RPMI8226 (cell line): Measurements from ENCODE around the gene TFB1M.
A peak's percentile ranks its signal among the peaks of the same experiment; 100 is the strongest.
"Not testable (repeated sequence)": the region's sequence is repeated elsewhere in the genome, so short reads cannot be mapped to it uniquely, and the experiment has no call there.

Source experiments
- DNase-seq: peaks from one replicate; pipeline ENCODE4 v3.0.0-alpha.2; 2015

Gene TFB1M

DNA sequence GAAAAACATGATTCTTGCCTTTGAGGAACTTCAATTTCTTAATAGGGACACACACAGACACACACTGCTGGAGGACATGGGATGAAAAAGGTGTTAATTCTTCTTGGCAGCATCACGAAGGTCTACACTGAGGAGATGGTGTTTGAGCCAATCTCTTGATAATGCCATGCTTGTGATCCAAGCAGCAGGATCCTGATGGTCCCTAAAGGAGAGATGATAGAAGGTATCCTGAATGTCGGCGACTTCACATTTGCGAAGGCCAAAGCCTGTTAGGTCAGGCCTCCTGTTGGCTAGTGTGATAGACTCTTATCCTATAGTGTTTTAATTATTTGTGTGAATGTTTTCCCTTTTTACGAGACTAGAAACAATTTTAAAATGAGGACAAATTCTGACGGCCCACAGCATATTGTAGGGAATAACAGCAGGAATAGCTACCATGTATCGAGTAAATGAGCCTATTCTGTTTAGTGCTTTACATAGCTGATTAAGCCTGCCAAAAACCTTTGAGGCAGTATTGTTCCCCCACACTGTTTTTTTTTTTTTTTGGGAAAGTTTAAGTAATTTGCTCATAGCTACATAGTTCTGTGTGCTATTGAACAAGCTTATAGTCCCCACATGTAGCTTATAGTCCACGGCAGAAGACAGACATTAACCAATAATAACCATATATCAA lies 15.3 kb upstream of the TFB1M start:
- DNase-seq, result no peak

DNA sequence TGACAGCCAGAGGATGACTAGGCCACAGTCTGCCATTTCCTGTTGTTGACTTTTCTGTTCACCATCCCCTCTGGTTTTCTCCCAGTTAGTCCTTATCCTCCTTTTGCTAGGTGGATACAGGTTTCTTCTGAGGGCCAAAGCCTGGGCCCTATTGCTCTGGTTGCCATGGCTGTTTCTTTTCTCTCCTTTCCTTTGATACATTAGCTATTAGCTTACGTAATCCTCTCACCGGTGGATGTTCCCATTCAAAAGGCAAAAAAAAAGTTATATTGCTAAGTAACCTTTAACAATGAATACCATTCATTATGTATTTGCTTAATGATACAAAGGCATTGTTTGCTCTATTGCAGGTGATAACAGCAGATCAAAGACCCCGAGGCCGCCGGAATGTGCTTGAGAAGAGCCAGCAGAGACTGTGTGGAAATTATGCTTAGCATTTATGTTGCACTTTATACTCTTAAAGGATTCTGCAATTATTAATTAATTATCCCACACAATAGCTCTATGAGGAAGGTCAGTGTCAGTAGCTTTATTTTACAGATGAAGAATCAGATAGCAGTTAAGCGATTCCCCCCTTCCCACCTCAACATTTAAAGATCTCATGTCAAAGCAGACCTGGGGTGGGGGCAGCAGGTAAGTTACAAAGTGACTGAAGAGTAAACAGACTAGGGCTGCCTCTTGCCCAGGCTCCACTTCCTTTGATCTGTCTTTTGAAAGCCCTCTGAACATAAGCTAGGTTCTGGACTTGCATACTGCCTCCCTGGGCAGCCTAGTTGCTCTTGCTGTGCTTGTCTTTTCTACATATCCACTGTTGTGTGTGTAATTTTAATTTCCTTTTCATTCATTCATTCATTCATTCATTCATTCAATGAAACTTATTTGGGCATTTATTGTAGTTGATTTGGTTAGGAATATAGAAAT lies 14.5 kb upstream of the TFB1M start:
- no peak for DNase-seq

DNA sequence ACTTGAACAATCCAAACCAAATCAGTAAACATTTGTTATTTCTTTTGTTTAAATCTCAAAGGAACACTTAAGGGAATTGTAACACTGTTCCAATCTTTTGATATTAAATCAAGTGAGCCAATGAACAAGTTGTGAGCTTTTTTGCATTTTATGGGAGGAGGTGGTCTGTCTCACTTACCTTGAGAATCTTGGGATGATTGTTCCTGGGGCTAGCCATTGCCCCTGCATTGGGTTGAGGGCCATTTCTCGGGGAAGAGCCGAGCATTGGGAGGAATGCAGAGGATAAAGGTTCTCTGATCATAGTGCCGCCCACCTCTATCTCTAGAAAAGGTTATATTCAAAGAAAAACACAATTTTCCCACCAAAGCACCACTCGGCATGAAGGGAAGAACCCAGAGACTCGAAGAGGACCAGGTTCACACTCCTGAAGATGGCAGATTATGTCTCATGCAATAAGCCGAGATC lies 13.8 kb upstream of the TFB1M start:
- DNase-seq, result no peak

DNA sequence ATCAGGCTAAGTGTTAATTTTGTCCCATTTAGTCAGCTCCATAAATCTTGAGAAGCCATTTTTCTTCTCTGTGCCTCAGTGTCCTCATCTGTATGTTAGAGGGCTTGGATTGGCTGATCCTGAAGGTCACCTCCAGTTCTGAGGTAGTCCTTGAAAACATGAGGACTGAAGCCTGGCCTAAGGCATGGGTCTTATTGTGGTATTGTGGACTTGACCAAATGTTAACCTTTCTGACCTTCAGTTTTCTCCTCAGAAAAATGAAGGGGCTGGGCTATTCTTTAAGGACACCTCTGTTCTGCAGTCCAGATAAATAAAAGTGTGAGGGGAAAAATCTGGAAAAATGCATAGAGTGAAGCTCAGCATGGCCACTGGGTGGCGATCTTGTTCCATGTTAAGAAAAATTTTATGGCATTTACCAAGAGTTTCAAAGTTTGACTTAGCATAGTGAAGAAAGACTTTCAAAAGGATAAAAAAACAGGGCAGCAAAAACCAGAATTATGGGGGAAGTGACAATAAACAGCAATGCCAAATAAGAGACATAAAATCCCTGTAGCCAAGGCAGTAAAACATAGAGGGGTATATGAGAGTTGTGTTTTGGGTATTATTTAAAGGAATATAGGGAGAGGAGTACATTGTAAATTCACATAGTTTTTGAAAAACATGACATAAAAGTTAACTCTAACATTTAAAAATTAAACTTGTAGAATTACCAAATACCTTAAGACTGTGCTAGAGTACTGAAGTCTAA lies 13.2 kb upstream of the TFB1M start:
- peak; percentile 60 for DNase-seq

DNA sequence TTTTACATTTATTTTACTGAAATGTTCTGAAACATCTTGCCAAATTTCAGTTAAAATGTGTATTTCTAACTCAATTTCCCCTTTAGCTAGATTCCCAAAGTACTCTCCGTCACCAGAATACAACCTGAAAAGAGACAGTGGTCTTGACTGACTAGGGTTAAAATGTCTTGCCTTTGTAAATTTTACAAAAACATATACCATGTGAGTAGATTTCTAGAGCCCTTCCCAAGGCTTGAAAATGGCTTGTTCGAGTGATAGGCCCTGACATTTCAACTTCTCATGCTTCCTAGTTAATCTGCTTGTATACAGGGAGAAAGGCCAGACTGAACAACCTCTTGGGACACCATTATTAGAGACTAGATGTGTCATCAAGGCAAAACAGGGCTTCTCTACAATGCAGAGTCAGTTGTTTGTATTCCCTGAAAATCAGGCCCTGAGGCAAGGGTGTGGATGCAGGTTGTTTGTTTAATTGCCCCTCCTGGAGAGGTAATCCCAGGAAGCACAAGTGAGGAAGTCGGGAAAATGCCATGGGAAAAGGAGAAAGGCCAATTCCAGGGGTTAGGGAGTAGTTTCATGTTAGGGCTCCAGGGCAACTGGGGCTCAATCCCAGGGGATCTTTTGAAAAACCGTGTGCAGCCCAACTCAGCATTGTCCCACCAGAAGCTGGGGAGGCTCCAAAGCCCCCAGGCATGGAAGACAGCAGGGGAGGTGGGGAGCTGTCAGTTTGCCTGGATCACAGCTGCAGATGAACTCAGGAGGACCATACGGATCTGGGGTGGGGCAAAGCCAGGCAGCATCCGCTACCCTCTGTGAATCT lies 11.6 kb upstream of the TFB1M start:
- no peak for DNase-seq

DNA sequence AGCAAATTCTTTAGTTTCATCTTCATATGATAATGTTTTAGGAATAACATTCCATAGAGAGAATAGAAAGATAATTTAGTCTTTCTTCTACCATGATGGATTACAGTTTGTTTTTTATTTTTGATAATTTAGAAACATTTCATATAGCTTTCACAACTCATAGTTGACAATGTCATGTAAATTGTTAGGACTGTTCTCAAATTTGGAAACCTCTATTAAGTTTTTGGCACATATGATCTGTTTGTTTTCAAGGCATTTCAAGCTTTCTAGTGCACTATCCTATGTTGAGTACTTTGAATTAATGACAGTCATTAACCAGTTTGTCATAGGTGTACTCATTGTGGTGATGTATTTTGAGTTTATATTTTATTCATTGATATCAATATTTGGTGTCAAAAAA lies 10.7 kb upstream of the TFB1M start:
- no peak for DNase-seq

DNA sequence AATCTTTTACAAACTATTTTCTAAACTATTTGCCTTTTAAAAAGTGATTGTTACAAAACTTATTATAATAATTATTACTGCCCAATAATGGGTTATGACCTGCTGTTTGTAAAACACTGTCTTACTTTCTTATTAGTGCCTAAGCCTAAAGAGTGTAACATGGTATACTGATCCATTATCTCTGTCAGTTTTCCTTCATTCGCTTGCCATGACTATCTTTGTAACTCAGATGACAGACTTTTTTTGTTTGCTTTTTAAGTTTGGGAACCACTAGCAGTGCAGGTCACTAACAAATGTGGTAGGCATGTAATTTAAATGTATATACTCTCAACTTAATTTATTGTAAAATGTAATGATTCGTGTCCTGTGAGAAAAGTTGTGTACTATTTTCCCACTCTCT lies 9.9 kb upstream of the TFB1M start:
- DNase-seq, result no peak

DNA sequence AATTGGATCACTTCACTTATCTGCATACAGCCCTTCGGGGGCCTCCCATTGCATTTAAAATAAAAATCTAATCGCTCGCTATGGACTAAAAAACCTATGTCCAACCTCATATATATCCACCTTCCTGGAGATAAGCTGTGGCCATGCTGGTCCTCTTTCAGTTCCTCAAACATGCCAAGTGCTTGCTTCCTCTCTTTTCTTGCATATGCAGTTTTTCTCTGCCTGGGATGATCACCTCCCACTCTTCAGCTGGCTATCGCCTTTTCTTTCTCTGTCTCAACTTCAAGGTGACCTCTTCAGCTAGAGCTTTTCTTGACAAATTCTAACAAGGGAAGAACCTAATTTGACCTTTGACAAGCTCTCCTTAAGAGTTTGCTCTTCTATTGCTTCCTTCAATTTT lies 5.6 kb upstream of the TFB1M start:
- DNase-seq, result peak; percentile 77

DNA sequence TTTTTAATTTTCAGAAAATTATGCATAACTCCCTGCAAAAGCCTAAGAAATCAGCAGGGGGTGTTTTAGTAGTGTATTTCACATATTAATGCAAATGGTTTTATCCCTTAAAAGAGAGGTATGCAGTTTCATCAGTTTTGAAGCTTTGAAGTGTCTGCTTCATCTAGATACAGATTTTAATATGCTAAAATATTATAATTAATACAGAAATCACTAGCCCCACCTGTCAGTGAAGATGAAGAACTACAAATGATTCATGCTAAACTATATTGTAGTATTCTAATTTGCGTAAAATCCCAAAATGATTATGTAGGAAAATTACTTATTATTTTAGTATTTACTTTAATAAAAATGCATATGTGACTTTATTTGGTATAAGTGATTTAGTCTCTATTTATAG lies 2.9 kb upstream of the TFB1M start:
- DNase-seq, result no peak

DNA sequence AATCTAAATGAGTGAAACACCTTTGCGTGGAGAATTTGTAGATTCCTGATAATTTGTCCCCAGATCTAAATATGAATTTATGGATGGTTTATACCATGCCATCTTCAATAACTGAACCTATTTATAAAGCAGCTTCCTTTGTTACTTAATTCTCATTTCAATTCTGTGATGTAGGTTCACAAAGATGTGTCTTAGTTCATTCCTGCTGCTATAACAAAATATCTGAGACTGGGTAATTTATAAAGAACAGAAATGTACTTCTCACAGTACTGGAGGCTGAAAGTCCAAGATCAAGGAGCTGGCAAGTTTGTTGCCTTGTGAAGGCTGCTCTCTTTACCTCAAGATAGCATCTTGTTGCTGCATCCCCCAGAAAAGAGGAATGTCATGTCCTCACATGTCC lies 2.1 kb upstream of the TFB1M start:
- no peak for DNase-seq

DNA sequence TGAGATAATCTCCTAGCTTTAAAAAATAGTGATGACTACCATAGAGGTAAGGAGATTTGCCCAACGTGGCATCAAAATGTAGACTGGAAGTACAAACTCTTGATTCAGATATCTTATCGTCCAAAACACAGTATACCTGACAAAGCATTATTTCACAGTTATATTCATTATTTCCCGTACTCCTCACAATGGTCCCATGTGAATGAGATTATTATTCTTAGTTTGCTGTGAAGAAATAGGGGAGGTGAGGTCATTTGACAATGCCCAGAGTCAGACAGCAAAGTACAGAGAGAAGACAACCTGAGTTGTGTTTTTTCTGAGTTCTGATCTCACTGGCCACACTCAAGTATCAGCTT lies 1.2 kb upstream of the TFB1M start:
- DNase-seq, result no peak

DNA sequence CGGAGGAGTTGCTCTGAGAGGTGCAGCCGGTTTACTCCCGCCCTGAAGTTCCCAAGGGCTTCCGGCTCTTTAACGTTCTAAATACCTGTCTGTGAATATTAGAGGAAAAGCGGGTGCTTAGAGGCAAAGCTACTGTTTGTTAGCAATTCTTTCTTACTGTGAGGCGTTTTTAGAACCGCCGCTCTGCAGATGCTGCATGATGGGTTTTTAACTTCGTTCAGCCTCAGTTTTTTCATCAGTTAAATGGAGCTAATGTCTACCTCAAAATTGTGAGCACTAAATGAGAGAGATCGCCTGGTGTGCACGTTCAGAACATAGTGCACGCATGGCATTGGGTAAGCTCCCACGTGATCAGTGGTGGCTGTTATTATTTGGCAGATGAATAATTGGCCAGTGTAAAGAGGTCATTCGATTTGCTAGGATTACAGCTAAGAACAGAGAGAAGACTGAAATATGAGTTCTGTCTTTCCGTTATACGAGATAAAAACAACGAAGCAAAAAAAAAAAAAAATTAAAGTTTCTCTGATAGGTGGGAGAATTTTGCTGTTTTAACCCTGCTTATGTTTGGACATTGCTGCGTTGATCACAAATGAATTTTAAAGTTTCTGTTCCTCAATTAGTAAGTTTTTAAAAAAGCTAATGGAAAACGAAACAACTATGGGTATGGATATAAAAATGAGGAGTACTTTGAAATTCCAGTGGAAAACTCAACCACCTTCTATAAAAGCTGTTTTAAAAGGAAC lies 660 bp upstream of the TFB1M start:
- DNase-seq, result peak; percentile 84

DNA sequence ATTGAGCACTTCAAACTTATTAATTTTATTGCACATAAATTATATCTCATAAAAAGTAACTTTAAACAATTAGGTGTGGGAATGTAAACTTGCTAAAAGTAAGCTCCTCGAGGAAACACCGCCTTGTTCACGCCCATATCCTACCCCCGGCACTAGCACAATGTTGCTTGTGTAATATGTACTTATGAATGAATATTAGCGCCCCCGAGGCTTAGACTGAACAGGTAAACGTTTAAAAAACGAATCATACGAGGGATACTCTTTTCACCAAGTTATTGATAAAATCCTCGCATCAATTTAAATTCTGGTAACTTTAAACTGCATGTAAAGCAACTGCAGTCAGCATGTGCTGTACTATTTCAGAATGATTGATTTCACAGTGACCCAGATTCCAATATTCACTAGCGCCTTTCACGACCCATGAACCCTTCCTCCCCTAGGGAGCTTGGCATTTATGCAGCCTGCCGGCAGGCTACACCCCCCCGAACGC lies 637 bp downstream of the TFB1M start:
- peak; percentile 56 for DNase-seq

DNA sequence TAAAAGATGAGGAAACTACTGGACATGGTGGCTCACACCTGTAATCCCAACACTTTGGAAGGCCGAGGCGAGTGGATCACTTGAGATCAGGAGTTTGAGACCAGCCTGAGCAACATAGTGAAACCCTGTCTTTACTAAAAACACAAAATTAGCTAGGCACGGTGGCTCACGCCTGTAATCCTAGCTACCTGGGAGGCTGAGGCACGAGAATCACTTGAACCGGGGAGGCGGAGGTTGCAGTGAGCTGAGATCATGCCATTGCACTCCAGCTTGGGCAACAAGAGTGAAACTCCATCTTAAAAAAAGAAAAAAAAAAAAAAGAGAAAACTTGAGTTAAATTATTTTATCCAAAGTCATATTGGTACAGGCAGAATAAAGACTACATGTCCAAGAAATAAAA lies 1.3 kb downstream of the TFB1M start:
- DNase-seq, result not testable (repeated sequence)

DNA sequence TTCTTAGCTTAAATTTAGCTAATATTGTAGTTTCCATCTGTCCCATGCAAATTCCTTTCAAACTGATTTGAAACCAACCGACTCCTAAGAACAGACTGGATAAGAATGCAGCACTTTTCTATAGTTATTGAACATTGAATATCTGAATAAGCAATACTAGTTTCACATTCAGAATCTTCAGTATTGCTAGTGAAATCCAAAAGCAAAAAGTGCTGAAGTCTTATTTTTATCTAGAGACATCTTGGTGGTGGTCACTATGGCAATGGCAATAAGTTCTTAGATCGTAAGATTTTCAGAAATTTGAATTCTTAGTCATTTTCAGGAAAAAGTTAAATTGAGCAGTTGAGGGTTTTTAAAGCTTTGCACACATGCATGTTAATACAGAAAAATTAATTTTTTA lies 2.7 kb downstream of the TFB1M start:
- no peak for DNase-seq

DNA sequence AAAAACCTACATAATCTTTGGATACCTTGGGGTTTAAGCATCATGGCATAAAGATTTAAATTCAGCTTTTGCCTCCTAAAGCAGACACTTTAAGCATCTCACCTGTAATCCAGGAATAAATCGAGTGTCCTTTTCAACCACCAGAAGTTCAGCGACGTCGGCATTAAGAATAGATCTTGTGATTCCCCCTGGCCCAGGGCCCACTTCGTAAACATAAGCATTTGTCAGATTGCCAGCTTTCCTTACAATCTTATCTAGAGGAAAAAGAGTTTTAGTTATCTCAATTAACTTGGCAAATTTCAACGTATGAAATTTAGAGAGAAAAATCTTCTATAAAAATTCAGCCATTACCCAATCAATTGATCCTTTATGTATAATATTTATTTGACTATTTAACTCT lies 3.2 kb downstream of the TFB1M start:
- DNase-seq, result no peak

DNA sequence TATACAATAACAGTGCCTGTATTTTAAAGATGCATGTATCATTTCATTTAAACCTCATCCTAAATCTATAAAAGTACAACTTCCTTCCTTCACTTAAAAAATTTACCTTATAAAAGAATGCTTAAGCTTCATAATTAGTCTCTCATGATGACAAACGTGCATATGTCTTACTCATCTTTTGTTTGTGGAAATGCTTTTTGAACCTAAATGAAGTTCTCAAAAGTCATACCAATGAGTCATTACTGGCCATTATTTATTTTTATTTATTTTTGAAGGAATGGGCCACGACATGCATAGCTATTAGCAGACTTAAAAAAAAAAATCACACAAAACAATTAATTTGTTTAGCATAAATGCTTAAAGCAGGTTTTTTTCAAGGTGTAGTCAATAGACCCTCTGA lies 3.7 kb downstream of the TFB1M start:
- DNase-seq, result no peak

DNA sequence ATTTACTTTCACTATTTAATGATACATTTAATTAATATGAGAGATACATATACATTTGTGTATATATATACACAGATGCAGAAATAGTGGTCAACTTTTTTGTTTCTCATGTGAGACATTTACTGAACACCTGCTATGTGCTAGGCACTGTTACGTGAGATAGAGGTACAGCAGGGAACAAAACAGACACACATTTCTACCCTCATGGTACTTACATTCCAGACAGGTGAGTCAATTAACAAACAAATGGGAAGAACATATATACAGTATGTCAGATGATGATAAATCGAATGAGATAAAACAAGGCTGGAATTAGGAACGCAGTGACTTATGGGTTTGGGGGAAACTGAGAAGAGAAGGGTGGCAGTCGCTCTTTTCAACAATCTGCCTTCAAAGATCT lies 5.1 kb downstream of the TFB1M start:
- DNase-seq, result no peak

DNA sequence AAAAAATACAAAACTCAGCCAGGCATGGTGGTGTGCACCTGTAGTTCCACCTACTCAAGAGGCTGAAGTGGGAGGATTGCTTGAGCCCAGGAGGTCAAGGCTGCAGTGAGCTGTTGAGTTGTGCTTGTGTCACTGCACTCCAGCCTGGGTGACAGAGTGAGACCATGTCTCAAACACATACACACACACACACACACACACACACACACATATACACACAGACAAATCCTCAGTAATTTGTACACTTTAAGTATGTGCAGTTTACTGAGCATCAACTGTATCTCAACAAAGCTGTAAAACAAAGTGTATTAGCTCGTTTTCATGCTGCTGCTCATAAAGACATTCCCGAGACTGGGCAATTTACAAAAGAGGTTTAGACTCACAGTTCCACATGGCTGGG lies 7.3 kb downstream of the TFB1M start:
- no peak for DNase-seq

DNA sequence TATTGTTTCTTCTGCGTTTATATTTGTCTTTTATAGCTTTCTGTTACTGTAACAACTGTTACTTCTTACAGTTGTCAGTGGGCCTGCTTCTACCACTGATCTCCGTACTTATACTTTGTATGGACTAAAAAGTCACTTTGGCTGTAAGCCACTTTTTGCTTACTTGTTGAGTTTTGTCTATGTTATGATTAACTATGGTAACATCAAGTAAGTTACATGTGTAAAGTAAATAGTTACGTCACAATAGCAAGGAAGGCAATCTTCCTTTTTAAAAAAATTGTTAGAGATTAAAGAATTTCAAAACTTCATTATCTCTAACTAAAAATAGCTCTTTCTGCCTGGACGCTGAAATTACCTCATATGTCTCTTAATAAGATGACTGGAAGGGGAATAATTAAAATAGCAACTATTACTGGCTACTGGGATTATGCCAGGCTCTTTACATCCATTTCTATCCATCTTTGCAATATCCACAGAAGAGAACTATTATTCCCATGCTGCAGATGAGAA lies 10.9 kb downstream of the TFB1M start:
- no peak for DNase-seq

DNA sequence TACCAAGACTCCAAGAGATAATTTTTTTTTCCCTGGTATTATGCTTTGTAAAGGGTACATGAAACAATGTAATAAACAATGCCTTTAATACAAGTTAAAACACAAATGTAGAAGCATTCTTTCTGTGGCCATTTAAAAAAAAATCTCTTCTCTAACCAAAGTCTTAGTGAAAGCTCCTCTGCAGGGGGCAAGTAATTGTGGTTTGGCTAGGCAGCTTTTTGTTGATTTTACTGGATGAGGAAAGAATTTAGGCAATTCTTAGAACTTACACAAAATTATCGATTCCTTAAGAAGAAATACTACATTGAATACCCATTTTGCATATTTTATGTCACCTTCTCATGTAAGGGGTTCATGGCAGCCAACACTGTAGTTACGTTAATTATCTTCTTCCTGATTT lies 12.4 kb downstream of the TFB1M start:
- no peak for DNase-seq

DNA sequence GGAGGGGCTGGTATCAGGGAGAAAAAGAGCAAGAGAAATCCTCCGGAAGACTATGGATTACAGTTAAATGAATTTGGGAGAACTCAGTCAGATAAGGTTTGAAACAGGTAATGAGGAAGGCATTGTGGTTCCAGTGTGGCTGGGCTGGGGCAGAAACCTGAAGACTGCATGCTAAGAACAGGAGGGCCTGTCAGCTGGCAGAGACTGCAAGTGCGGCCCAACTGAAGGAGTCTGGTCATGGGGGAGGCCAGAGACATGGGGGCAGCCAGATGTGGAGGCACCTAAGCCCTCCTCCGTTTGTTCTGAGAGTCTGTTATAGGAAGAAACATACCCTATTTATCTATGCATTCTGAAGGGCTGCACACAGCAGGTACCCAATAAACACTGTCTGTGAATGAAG lies 16.6 kb downstream of the TFB1M start:
- no peak for DNase-seq
